Measurements from ENCODE around the gene SEC22C.
A peak's percentile ranks its signal among the peaks of the same experiment; 100 is the strongest.

Gene SEC22C

GRCh38 chr3:42500909-42501308, 80.9 kb downstream of the SEC22C start:
- peak overlapping the region; percentile 50 for H3K4me3 ChIP-seq (ENCODE audit: low read depth, low read length)

DNA sequence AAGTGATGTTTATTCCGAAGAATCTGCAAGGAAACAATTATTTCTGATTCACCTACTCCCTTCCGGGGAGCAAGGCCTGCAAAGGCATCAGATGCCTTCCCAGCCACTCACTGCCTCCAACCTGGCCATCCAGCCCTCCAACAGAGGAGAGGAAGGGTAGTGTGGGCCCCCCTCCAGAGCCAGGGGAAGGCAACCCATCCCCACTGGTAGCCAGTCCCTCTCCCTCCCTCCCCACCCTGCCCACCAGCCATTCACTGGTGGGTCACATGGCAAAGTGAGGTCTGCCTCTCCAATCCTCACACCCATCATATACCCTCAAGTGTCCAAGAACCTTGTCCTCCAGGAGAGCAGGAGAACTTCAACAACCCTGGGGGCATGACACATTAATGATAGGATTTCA, 81.7 kb downstream of the SEC22C start:
- no peak overlapping the region for H3K4me3 ChIP-seq (ENCODE audit: low read depth, low read length)

DNA sequence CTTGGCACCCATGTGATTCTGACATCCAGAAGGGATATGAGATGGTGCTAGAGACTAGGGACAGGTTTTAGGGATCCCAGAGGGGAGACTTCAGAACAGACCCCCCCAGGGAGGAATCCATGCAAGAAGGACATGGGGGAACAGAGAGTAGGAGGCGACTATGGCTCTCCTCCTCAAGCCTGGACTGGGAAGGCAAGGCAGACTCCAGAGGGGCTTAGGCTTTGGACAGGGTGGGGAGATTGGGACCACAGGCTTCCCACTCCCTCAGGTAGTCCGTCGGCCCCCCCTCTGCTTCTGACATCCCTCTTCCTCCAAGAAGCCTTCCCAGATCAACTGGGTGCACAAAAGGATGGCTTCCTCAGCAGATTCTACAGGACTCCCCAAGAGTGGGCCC, 82.3 kb downstream of the SEC22C start:
- no peak overlapping the region for H3K4me3 ChIP-seq (ENCODE audit: low read depth, low read length)

- H3K4me3 ChIP-seq (ENCODE audit: low read depth, low read length): no peak overlapping the region
These were observed 82.8 kb downstream of the SEC22C start for GRCh38 chr3:42498791-42499477.

GRCh38 chr3:42498034-42498433, 83.7 kb downstream of the SEC22C start:
- no peak overlapping the region for H3K4me3 ChIP-seq (ENCODE audit: low read depth, low read length)

All from iPS-11a (cell line).